IMR-90 (cell line): ENCODE results near the gene PLEK2. TPM values are rescaled to one million over a fixed set of nuclear protein-coding genes. Genes with fewer than 3 reads are reported as not detected.

Experiments
- ATAC-seq: fragments of 200-7000 bp; cut with Tn5 transposase; 2 replicates; pipeline ENCODE4 v1.9.1; 2020; ENCODE audit warnings: low read depth, mild to moderate bottlenecking, moderate library complexity
- BruUV-seq: library from RNA; stranded (reverse); fragments of 400-500 nt; replicated peaks from 2 replicates; lab custom pipeline; 2021; lab: Mats Ljungman, UMichigan
- CTCF ChIA-PET: fragments of 300-600 bp; formaldehyde crosslinking; extraction: SDS; loops from one replicate; lab custom pipeline; 2021; ENCODE audit warnings: antibody characterized with exemption; lab: Yijun Ruan, JAX
- POLR2A ChIA-PET: fragments of 300-600 bp; sonication (Branson Sonifier 250); formaldehyde crosslinking; loops from one replicate; lab custom pipeline; 2022; ENCODE audit warnings: antibody characterized with exemption; ENCODE audit not compliant: unreplicated experiment; lab: Charles Lee
- DNase-seq: peaks from one replicate; pipeline ENCODE4 v3.0.0; 2013
- H2AFZ ChIP-seq: replicated peaks from 2 replicates; pipeline ENCODE3; 2013; ENCODE audit warnings: low read length, mild to moderate bottlenecking; ENCODE audit not compliant: poor library complexity
- H2AK5ac ChIP-seq: 2 replicates; pipeline ENCODE4 v1.6.1; 2013; ENCODE audit warnings: low read depth, low read length, inconsistent platforms
- H2AK9ac ChIP-seq: replicated peaks from 2 replicates; pipeline ENCODE3; 2013; ENCODE audit warnings: mild to moderate bottlenecking, low read depth, low read length, moderate library complexity; ENCODE audit not compliant: poor library complexity
- H2BK120ac ChIP-seq: 2 replicates; pipeline ENCODE4 v1.6.1; 2013; ENCODE audit warnings: low read depth, low read length, inconsistent platforms
- H2BK15ac ChIP-seq: 3 replicates; pipeline ENCODE4 v1.6.1; 2013; ENCODE audit warnings: low read depth, low read length, inconsistent platforms
- H2BK20ac ChIP-seq: 2 replicates; pipeline ENCODE4 v1.6.1; 2013; ENCODE audit warnings: low read depth, mild to moderate bottlenecking, inconsistent platforms, low read length, moderate library complexity
- H2BK5ac ChIP-seq: 2 replicates; pipeline ENCODE4 v1.6.1; 2013; ENCODE audit warnings: mild to moderate bottlenecking, low read depth, low read length, inconsistent platforms; ENCODE audit not compliant: poor library complexity, severe bottlenecking
- H3K14ac ChIP-seq: replicated peaks from 2 replicates; pipeline ENCODE4 v1.6.1; 2013; ENCODE audit warnings: low read depth, low read length, inconsistent platforms
- H3K18ac ChIP-seq: 2 replicates; pipeline ENCODE4 v1.6.1; 2013; ENCODE audit warnings: low read depth, low read length, control low read depth
- H3K23ac ChIP-seq: 2 replicates; pipeline ENCODE4 v1.6.1; 2013; ENCODE audit warnings: low read depth, low read length, inconsistent platforms
- H3K27ac ChIP-seq: 2 replicates; pipeline ENCODE4 v1.5.1; 2013; ENCODE audit warnings: mild to moderate bottlenecking, control low read depth, low read length; ENCODE audit not compliant: insufficient read depth
- H3K27me3 ChIP-seq: 2 replicates; pipeline ENCODE4 v1.6.1; 2013; ENCODE audit warnings: low read length; ENCODE audit not compliant: control insufficient read depth, insufficient read depth
- H3K36me3 ChIP-seq: 2 replicates; pipeline ENCODE4 v1.6.1; 2013; ENCODE audit warnings: low read length, mixed read lengths; ENCODE audit not compliant: control insufficient read depth, insufficient read depth
- H3K4ac ChIP-seq: 2 replicates; pipeline ENCODE4 v1.6.1; 2013; ENCODE audit warnings: low read depth, low read length, inconsistent platforms
- H3K4me1 ChIP-seq: 2 replicates; pipeline ENCODE4 v1.6.1; 2013; ENCODE audit warnings: low read length, mixed read lengths; ENCODE audit not compliant: control insufficient read depth, insufficient read depth
- H3K4me2 ChIP-seq: 2 replicates; pipeline ENCODE4 v1.6.1; 2013; ENCODE audit warnings: low read depth, mild to moderate bottlenecking, control low read depth, low read length, moderate library complexity
- H3K4me3 ChIP-seq: 2 replicates; pipeline ENCODE4 v1.5.1; 2013; ENCODE audit warnings: low read depth, mild to moderate bottlenecking, control low read depth, low read length, moderate library complexity; ENCODE audit not compliant: insufficient read depth
- H3K56ac ChIP-seq: 2 replicates; pipeline ENCODE4 v1.6.1; 2013; ENCODE audit warnings: low read length, inconsistent platforms; ENCODE audit not compliant: insufficient read depth; ENCODE audit errors: extremely low read depth
- H3K79me1 ChIP-seq, 2 experiments: 2 replicates each; pipeline ENCODE4 v1.6.1; 2013; ENCODE audit warnings: low read length in 2 of 2, inconsistent platforms in 1 of 2, low read depth in 1 of 2
- H3K9ac ChIP-seq: 2 replicates; pipeline ENCODE4 v1.6.1; 2013; ENCODE audit warnings: low read depth, low read length, control low read depth
- H3K9me1 ChIP-seq: 2 replicates; pipeline ENCODE4 v1.6.1; 2013; ENCODE audit warnings: low read length, inconsistent platforms; ENCODE audit not compliant: insufficient read depth
- H3K9me3 ChIP-seq: 2 replicates; pipeline ENCODE4 v1.6.1; 2013; ENCODE audit warnings: low read length; ENCODE audit not compliant: control insufficient read depth, insufficient read depth
- H4K20me1 ChIP-seq: 2 replicates; pipeline ENCODE4 v1.6.1; 2013; ENCODE audit warnings: low read length, inconsistent platforms; ENCODE audit not compliant: insufficient read depth
- H4K5ac ChIP-seq: 2 replicates; pipeline ENCODE4 v1.6.1; 2013; ENCODE audit warnings: mild to moderate bottlenecking, low read depth, low read length, control low read depth
- H4K8ac ChIP-seq, 2 experiments: 2 replicates each; pipeline ENCODE4 v1.6.1; 2013; ENCODE audit warnings: low read depth in 2 of 2, low read length in 2 of 2, control low read depth in 1 of 2, inconsistent platforms in 1 of 2
- H4K91ac ChIP-seq: 2 replicates; pipeline ENCODE4 v1.6.1; 2013; ENCODE audit warnings: low read depth, low read length, inconsistent platforms; ENCODE audit not compliant: insufficient read depth
- MAFK ChIP-seq: IDR thresholded peaks from 2 replicates; pipeline ENCODE4 v1.6.1; 2012; ENCODE audit warnings: low read depth, low read length, improper control_type of control experiment
- POLR2A ChIP-seq: IDR thresholded peaks from 2 replicates; pipeline ENCODE4 v1.6.1; 2012; ENCODE audit warnings: mild to moderate bottlenecking, low read depth, low read length
- WGBS, 2 experiments: methylation state at CpG; one replicate each; pipeline versions ENCODE4 v1.1.5 to v1.1.7; 2013; ENCODE audit warnings: missing lambda C conversion rate in 2 of 2; ENCODE audit not compliant: insufficient read length in 1 of 2; ENCODE audit errors: extremely low coverage in 2 of 2; 5-methylcytosine and 5-hydroxymethylcytosine counted together
- dilution Hi-C: fragments of 300-500 bp; cut with HindIII; formaldehyde crosslinking; loops from one replicate; pipeline ENCODE4 v1.14.3; 2018; ENCODE audit warnings: low sequenced_read_pairs; ENCODE audit not compliant: unreplicated experiment
- in situ Hi-C: fragments of 300-500 bp; cut with MboI; formaldehyde crosslinking; loops from 3 replicates; pipeline ENCODE4 v1.14.3; 2019; ENCODE audit warnings: low sequenced_read_pairs, inconsistent platforms, mixed read lengths
- intact Hi-C: fragments of 100-400 bp; cut with micrococcal nuclease; formaldehyde crosslinking; loops from 2 replicates; pipeline ENCODE4 v1.10.0; 2022
- polyA plus RNA-seq, 3 experiments: library from polyadenylated mRNA; depleted of rRNA; stranded (reverse); fragments of >200 nt; gene quantifications; 2 replicates each; pipeline ENCODE4 v1.2.3, GENCODE V29; 2012; ENCODE audit warnings: low replicate concordance in 1 of 3
- total RNA-seq: library from RNA; depleted of rRNA; stranded (reverse); fragments of >200 nt; gene quantifications from 2 replicates; pipeline ENCODE4 v1.2.3, GENCODE V29; 2012

The PLEK2 gene
- total and polyA plus RNA-seq, 2 of the 4 experiments (the other 2 are of a cell fraction), result 1.7 to 2.5 TPM

DNA sequence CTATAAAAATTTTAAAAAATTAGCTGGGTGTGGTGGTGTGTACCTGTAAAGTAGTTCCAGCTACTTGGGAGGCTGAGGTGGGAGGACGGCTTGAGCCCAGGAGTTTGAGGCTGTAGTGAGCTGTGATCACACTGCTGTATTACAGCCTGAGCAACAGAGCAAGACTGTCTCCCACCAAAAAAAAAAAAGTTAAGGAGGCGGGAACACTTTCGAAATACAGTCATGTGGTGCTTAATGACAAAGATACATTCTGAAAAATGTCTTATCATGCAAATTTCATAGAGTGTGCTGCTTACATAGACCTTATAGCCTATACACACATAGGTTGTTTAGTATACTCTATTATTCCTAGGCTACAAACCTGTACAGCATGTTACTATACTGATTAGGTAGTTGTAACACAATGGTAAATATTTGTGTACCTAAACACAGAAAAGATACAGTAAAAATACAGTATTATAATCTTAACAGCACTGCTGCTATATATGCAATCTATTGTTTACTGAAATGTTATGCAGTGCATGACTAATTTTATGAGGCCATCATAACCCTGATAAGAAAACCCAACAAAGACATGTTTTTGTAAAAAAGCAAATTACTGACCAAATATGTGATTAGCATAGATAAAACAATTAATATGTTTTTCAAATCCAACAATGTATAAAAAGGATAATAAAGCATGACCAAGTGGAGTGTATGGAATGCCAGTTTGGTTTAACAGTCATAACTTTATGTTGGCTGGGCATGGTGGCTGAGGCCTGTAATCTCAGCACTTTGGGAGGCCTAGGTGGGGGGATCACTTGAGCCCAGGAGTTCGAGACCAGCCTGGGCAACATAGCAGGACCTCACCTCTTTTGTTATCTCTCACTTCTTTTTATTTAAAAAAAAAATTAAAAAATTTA is 40.5 kb downstream of the PLEK2 start:
- peaks cover 39% of the 10 kb centered on the region for H3K36me3 ChIP-seq
- H2AK5ac ChIP-seq, result no peak overlapping the region
- H3K9me3 ChIP-seq, result no peaks in the 10 kb centered on the region
- H4K5ac ChIP-seq, result no peak overlapping the region
- WGBS, 2 experiments, result no CpG with 5 or more reads among the region's 4 CpGs
- ATAC-seq, result peak; percentile 46; the same call in 1 of the 2 replicates
- H4K8ac ChIP-seq, result no peak overlapping the region
- POLR2A ChIA-PET, result no interaction called here
- dilution Hi-C loops (no loop called here), in situ Hi-C loops (no loop called here), intact Hi-C loops (no loop called here)
- peaks cover 8 to 32% of the 10 kb centered on the region in 2 experiments for H3K79me1 ChIP-seq
- no peak overlapping the region for H2BK20ac ChIP-seq
- H3K27me3 ChIP-seq, result no peaks in the 10 kb centered on the region
- no peak overlapping the region for H3K27ac ChIP-seq
- CTCF ChIA-PET, result interaction anchor here (0.9 kb wide), 1 partner anchor 12 kb away, joined by 5 read pairs; the partner anchor contains the start of gene ATP6V1D
- no peak overlapping the region for H3K9ac ChIP-seq
- H3K4ac ChIP-seq, result no peak overlapping the region
- H3K4me2 ChIP-seq, result no peak overlapping the region
- peaks cover 2% of the 10 kb centered on the region; the same call in 1 of the 2 replicates for H3K4me1 ChIP-seq
- 0 out of 2 replicates have a peak, but pooled peaks have one; percentile 2 for TF ChIP-seq MAFK
- TF ChIP-seq POLR2A, result no peak
- no peak overlapping the region for H3K56ac ChIP-seq
- no peak overlapping the region for H4K91ac ChIP-seq
- no peak overlapping the region for H2BK120ac ChIP-seq
- no peak overlapping the region for H3K4me3 ChIP-seq
- peaks cover 20% of the 10 kb centered on the region for H4K20me1 ChIP-seq
- no peak overlapping the region for H3K14ac ChIP-seq
- no peak overlapping the region for H2AK9ac ChIP-seq
- BruUV-seq, result no TSS peak
- no peak for DNase-seq
- H2BK5ac ChIP-seq, result no peak overlapping the region
- no peak overlapping the region for H3K23ac ChIP-seq
- H3K9me1 ChIP-seq, result peaks cover 4% of the 10 kb centered on the region; the same call in 1 of the 2 replicates
- H3K18ac ChIP-seq, result no peak overlapping the region
- no peak overlapping the region for H2BK15ac ChIP-seq
- no peak overlapping the region for H2AFZ ChIP-seq
